ENCODE results near the gene ZNF311.
A peak's percentile ranks its signal among the peaks of the same experiment; 100 is the strongest.

The ZNF311 gene

DNA sequence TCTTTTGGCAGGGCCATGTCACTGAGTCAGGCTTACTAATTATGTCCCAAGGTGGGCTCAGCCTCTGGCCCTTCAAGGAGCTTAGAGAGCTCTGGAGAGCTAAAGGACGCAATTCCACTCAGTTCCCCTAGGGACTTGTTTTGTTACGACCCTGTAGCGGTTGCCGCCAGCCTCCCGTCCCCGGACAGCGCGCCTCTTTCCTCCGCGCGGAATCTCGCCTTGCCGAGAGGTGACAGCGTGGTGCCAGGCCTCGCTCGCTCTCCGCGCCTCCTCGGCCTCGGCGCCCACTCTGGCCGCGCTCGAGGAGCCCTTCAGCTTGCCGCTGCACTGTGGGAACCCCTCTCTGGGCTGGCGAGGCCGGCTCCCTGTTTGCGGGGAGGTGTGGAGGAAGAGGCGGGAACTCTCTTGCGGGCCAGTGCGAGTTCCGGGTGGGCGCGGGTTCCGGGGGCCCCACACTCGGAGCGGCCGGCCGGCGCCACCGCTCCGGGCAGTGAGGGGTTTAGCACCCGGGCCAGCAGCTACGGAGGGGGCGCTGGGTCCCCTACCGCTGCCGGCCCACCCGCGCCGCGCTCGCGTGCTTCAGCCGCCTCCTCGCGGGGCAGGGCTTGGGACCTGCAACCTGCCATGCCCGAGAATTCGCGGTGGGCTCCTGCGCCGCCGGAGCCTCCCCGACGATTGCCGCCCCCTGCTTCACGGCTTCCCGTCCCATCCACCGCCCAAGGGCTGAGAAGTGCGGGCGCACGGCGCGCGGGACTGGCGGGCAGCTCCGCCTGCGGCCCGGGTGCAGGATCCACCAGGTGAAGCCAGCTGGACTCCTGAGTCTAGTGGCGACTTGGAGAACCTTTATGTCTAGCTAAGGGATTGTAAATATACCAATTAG lies 9.9 kb upstream of the ZNF311 start (continued):
- TF ChIP-seq, protein P1, sequence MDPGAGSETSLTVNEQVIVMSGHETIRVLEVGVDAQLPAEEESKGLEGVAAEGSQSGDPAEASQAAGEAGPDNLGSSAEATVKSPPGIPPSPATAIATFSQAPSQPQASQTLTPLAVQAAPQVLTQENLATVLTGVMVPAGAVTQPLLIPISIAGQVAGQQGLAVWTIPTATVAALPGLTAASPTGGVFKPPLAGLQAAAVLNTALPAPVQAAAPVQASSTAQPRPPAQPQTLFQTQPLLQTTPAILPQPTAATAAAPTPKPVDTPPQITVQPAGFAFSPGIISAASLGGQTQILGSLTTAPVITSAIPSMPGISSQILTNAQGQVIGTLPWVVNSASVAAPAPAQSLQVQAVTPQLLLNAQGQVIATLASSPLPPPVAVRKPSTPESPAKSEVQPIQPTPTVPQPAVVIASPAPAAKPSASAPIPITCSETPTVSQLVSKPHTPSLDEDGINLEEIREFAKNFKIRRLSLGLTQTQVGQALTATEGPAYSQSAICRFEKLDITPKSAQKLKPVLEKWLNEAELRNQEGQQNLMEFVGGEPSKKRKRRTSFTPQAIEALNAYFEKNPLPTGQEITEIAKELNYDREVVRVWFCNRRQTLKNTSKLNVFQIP (CRISPR knock-in tag; IDR thresholded peaks at IDR 0.05; ENCODE audit: borderline replicate concordance, low read depth), result no peak

- ATAC-seq, result peak; percentile 95
- TF ChIP-seq ZC3H10 (CRISPR knock-in tag; IDR thresholded peaks at IDR 0.05) (no peak), ZNF8 (CRISPR knock-in tag; IDR thresholded peaks at IDR 0.05) (no peak), ZNF565 (CRISPR knock-in tag; conservative IDR thresholded peaks at IDR 0.05; ENCODE audit: low read depth) (no peak), ZFP3 (CRISPR knock-in tag; IDR thresholded peaks at IDR 0.05) (no peak), ARNTL (CRISPR knock-in tag; IDR thresholded peaks at IDR 0.05; ENCODE audit: borderline replicate concordance, low read depth) (no peak), ZFP30 (CRISPR knock-in tag; IDR thresholded peaks at IDR 0.05) (no peak), SNAI2 (CRISPR knock-in tag; IDR thresholded peaks at IDR 0.05) (no peak), PPARA (CRISPR knock-in tag; IDR thresholded peaks at IDR 0.05; ENCODE audit: borderline replicate concordance) (no peak), TCF4 (CRISPR knock-in tag; IDR thresholded peaks at IDR 0.05; ENCODE audit: borderline replicate concordance) (no peak), TOX (CRISPR knock-in tag; IDR thresholded peaks at IDR 0.05; ENCODE audit: borderline replicate concordance) (no peak), ZNF70 (CRISPR knock-in tag; IDR thresholded peaks at IDR 0.05) (no peak), OSR1 (CRISPR knock-in tag; IDR thresholded peaks at IDR 0.05) (no peak), ISL1 (CRISPR knock-in tag; IDR thresholded peaks at IDR 0.05) (no peak), CSDC2 (CRISPR knock-in tag; IDR thresholded peaks at IDR 0.05) (no peak), TSHZ2 (CRISPR knock-in tag; IDR thresholded peaks at IDR 0.05) (no peak), ESRRG (CRISPR knock-in tag; IDR thresholded peaks at IDR 0.05) (no peak)
- TF ChIP-seq, protein P1 (CRISPR knock-in tag; IDR thresholded peaks at IDR 0.05; ENCODE audit: borderline replicate concordance, low read depth), result no peak
- TF ChIP-seq, protein P2, sequence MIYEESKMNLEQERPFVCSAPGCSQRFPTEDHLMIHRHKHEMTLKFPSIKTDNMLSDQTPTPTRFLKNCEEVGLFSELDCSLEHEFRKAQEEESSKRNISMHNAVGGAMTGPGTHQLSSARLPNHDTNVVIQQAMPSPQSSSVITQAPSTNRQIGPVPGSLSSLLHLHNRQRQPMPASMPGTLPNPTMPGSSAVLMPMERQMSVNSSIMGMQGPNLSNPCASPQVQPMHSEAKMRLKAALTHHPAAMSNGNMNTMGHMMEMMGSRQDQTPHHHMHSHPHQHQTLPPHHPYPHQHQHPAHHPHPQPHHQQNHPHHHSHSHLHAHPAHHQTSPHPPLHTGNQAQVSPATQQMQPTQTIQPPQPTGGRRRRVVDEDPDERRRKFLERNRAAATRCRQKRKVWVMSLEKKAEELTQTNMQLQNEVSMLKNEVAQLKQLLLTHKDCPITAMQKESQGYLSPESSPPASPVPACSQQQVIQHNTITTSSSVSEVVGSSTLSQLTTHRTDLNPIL (CRISPR knock-in tag; IDR thresholded peaks at IDR 0.05; ENCODE audit: low read depth), result no peak
These were observed 6.2 kb upstream of the ZNF311 start for GRCh38 chr6:29011276-29011734.

DNA sequence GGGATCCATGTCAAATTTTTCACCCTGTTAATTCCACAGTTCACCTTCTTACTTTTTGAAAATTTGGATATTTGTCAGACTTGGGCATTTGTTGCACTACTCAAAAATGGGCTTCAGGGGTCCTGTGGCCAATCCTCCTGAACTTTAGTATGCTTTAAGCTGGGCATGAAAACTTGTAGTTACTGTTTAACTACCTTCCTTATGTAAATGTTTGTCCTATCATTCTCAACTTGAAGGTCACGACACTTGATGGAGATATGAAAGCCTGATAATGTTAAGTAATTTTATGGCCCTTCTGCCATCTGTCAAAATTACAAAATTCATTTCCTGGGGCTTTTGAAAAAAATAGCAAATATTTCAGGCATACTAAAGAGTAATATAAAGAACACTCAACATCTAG lies 4.2 kb upstream of the ZNF311 start:
- ATAC-seq, result no peak
- no peak for TF ChIP-seq ESRRG (CRISPR knock-in tag; IDR thresholded peaks at IDR 0.05)
- no peak for TF ChIP-seq PPARA (CRISPR knock-in tag; IDR thresholded peaks at IDR 0.05; ENCODE audit: borderline replicate concordance)
- no peak for TF ChIP-seq CSRNP3 (CRISPR knock-in tag; IDR thresholded peaks at IDR 0.05)
- TF ChIP-seq ZNF8 (CRISPR knock-in tag; IDR thresholded peaks at IDR 0.05), result no peak
- TF ChIP-seq BACH2 (CRISPR knock-in tag; IDR thresholded peaks at IDR 0.05; ENCODE audit: borderline replicate concordance), result no peak
- no peak for TF ChIP-seq ZNF565 (CRISPR knock-in tag; conservative IDR thresholded peaks at IDR 0.05; ENCODE audit: low read depth)
- TF ChIP-seq OSR1 (CRISPR knock-in tag; IDR thresholded peaks at IDR 0.05), result no peak

Measured in SK-N-SH treated with all-trans-retinoic acid at 6 μM for 48 hours (cell line).